ENCODE measurements around the gene GALNT18. TPM values are rescaled to one million over a fixed set of nuclear protein-coding genes. Genes with fewer than 3 reads are reported as not detected.

The GALNT18 gene
- total and polyA plus RNA-seq, 2 donors (not counting 3 experiments of a cell fraction or from before 2014, with no cell fraction given), result 0.17 to 0.18 TPM

GRCh38 chr11:11351042-11351586 lies 270.7 kb downstream of the GALNT18 start:
- intact Hi-C loops (cut with micrococcal nuclease), result no loop called here
- Histone ChIP-seq H2AFZ (ENCODE audit: low read depth, low read length) (no peak overlapping the region), H3K4me1 (ENCODE audit: control insufficient read depth, extremely low read depth, insufficient read depth, low read length) (peaks cover 7% of the 10 kb centered on the region), H3K9me3 (replicated peaks; ENCODE audit: control insufficient read depth, insufficient read depth, low read length) (no peaks in the 10 kb centered on the region), H3K36me3 (ENCODE audit: control insufficient read depth in 2 of 2, extremely low read depth in 1 of 2, insufficient read depth in 2 of 2, low read length in 2 of 2) (no peaks in the 10 kb centered on the region), H3K27ac (ENCODE audit: insufficient read depth, low read depth, low read length) (no peak overlapping the region), H3K27me3 (ENCODE audit: control insufficient read depth in 2 of 2, insufficient read depth in 2 of 2, low read length in 2 of 2) (peaks cover 0 to 2% of the 10 kb centered on the region in 2 experiments), H3K4me2 (ENCODE audit: insufficient read depth, low read length) (no peak overlapping the region), H3K9ac (replicated peaks; ENCODE audit: extremely low read depth, insufficient read depth, low read length) (no peak overlapping the region), H3K9me1 (replicated peaks; ENCODE audit: control insufficient read depth, extremely low read depth, insufficient read depth, low read length) (no peaks in the 10 kb centered on the region), H3K79me2 (ENCODE audit: control insufficient read depth, insufficient read depth, low read length) (no peaks in the 10 kb centered on the region), H4K20me1 (replicated peaks; ENCODE audit: control insufficient read depth, extremely low read depth, insufficient read depth, low read length) (no peaks in the 10 kb centered on the region), H3K4me3 (replicated peaks in 1 of 3; ENCODE audit: insufficient read depth in 1 of 3, low read depth in 1 of 3, low read length in 3 of 3) (no peak overlapping the region)
- CTCF ChIA-PET, result no interaction called here
- POLR2A ChIA-PET, result no interaction called here
- BruUV-seq (replicated peaks), result no TSS peak
- dilution Hi-C loops (cut with MboI; ENCODE audit: extremely low pct_ligation_motif_present, low sequenced_read_pairs), result no loop called here
- TF ChIP-seq POLR2AphosphoS5 (IDR thresholded peaks at IDR 0.05; ENCODE audit: insufficient read depth, low read depth, low read length) (no peak), CTCF (IDR thresholded peaks at IDR 0.05; ENCODE audit: extremely low read depth in 1 of 2, insufficient read depth in 1 of 2, low read depth in 1 of 2, low read length in 2 of 2) (no peak), JUN (IDR thresholded peaks at IDR 0.05; ENCODE audit: borderline replicate concordance, insufficient read depth, insufficient read length, low read depth) (no peak), MYC (IDR thresholded peaks at IDR 0.05; ENCODE audit: low read depth, low read length) (no peak), POLR2A (IDR thresholded peaks at IDR 0.05; ENCODE audit: low read depth, low read length) (no peak), GATA2 (IDR thresholded peaks at IDR 0.05; ENCODE audit: insufficient read depth, insufficient read length, low read depth, low read length) (no peak), FOS (IDR thresholded peaks at IDR 0.05; ENCODE audit: borderline replicate concordance, insufficient read depth, low read length) (no peak), EZH2 (IDR thresholded peaks at IDR 0.05; ENCODE audit: borderline replicate concordance, low read depth, low read length, severe bottlenecking) (no peak)
- TF ChIP-seq, protein P1, sequence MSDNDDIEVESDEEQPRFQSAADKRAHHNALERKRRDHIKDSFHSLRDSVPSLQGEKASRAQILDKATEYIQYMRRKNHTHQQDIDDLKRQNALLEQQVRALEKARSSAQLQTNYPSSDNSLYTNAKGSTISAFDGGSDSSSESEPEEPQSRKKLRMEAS (IDR thresholded peaks at IDR 0.05; ENCODE audit: insufficient read depth, insufficient read length), result no peak
- DNase-seq (ENCODE audit: low read depth, low spot score) (no peak), FAIRE-seq (no peak)

Measured in endothelial cell of umbilical vein (primary cell).